ENCODE results near the gene SLC6A8. TPM values are rescaled to one million over a fixed set of nuclear protein-coding genes. Genes with fewer than 3 reads are reported as not detected.

SLC6A8 gene
- total and polyA plus RNA-seq, 2 donors from 2014 or later: 79.7 to 110 TPM

GRCh38 chrX:153645921-153646488, 41.7 kb upstream of the SLC6A8 start:
- H3K36me3 ChIP-seq (ENCODE audit: control insufficient read depth in 2 of 3, insufficient read depth in 3 of 3, low read length in 3 of 3): no peaks in the 10 kb centered on the region
- no peak overlapping the region for H3K9ac ChIP-seq (ENCODE audit: low read length in 3 of 3)
- peak overlapping the region in 1 of 3 donors; percentile 37 for H3K4me3 ChIP-seq (ENCODE audit: low read length in 3 of 3)
- FAIRE-seq (no peak), DNase-seq (peak in 3 of 5 donors; percentile 5 to 42 (median 29))
- H3K27me3 ChIP-seq (ENCODE audit: control insufficient read depth, insufficient read depth, low read length): peaks cover 3% of the 10 kb centered on the region
- H3K27ac ChIP-seq (ENCODE audit: low read depth in 2 of 2, low read length in 2 of 2): peak overlapping the region; percentile 34 to 53
- peaks cover 0 to 8% (median 0%) of the 10 kb centered on the region in 3 donors for H3K4me1 ChIP-seq (ENCODE audit: control insufficient read depth in 2 of 3, insufficient read depth in 2 of 3, low read depth in 1 of 3, low read length in 3 of 3)
- intact Hi-C loops (cut with DNase I): no loop called here
- H3K9me3 ChIP-seq (ENCODE audit: control insufficient read depth in 2 of 3, insufficient read depth in 1 of 3, low read length in 3 of 3): no peaks in the 10 kb centered on the region
- TF ChIP-seq, protein P1, sequence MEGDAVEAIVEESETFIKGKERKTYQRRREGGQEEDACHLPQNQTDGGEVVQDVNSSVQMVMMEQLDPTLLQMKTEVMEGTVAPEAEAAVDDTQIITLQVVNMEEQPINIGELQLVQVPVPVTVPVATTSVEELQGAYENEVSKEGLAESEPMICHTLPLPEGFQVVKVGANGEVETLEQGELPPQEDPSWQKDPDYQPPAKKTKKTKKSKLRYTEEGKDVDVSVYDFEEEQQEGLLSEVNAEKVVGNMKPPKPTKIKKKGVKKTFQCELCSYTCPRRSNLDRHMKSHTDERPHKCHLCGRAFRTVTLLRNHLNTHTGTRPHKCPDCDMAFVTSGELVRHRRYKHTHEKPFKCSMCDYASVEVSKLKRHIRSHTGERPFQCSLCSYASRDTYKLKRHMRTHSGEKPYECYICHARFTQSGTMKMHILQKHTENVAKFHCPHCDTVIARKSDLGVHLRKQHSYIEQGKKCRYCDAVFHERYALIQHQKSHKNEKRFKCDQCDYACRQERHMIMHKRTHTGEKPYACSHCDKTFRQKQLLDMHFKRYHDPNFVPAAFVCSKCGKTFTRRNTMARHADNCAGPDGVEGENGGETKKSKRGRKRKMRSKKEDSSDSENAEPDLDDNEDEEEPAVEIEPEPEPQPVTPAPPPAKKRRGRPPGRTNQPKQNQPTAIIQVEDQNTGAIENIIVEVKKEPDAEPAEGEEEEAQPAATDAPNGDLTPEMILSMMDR (IDR thresholded peaks at IDR 0.05; ENCODE audit: borderline replicate concordance, extremely low read depth, insufficient read depth): no peak

- Histone ChIP-seq H3K9me3 (ENCODE audit: control insufficient read depth in 2 of 3, insufficient read depth in 1 of 3, low read length in 3 of 3) (no peaks in the 10 kb centered on the region), H3K4me3 (ENCODE audit: low read length in 3 of 3) (peak within 1 kb of the TSS in 1 of 3 donors; percentile 47), H3K27ac (ENCODE audit: low read depth in 2 of 2, low read length in 2 of 2) (peak within 1 kb of the TSS; percentile 34 to 53), H3K36me3 (ENCODE audit: control insufficient read depth in 2 of 3, insufficient read depth in 3 of 3, low read length in 3 of 3) (no peaks in the 10 kb centered on the region), H3K9ac (ENCODE audit: low read length in 3 of 3) (no peak within 1 kb of the TSS), H3K27me3 (ENCODE audit: control insufficient read depth, insufficient read depth, low read length) (peaks cover 3% of the 10 kb centered on the region), H3K4me1 (ENCODE audit: control insufficient read depth in 2 of 3, insufficient read depth in 2 of 3, low read depth in 1 of 3, low read length in 3 of 3) (peaks cover 0 to 6% (median 0%) of the 10 kb centered on the region in 3 donors)
- intact Hi-C loops (cut with DNase I): no loop called here
- DNase-seq (peak; percentile 75 to 91 (median 85)), FAIRE-seq (no peak)
- TF ChIP-seq, protein P1 (IDR thresholded peaks at IDR 0.05; ENCODE audit: borderline replicate concordance, extremely low read depth, insufficient read depth): no peak
Measured at GRCh38 chrX:153646620-153647373, 40.9 kb upstream of the SLC6A8 start, which contains the start of gene DUSP9. Gene DUSP9 (plus strand): TSS chrX:153647203. CDS start chrX:153647954, 751 bp downstream.

DNA sequence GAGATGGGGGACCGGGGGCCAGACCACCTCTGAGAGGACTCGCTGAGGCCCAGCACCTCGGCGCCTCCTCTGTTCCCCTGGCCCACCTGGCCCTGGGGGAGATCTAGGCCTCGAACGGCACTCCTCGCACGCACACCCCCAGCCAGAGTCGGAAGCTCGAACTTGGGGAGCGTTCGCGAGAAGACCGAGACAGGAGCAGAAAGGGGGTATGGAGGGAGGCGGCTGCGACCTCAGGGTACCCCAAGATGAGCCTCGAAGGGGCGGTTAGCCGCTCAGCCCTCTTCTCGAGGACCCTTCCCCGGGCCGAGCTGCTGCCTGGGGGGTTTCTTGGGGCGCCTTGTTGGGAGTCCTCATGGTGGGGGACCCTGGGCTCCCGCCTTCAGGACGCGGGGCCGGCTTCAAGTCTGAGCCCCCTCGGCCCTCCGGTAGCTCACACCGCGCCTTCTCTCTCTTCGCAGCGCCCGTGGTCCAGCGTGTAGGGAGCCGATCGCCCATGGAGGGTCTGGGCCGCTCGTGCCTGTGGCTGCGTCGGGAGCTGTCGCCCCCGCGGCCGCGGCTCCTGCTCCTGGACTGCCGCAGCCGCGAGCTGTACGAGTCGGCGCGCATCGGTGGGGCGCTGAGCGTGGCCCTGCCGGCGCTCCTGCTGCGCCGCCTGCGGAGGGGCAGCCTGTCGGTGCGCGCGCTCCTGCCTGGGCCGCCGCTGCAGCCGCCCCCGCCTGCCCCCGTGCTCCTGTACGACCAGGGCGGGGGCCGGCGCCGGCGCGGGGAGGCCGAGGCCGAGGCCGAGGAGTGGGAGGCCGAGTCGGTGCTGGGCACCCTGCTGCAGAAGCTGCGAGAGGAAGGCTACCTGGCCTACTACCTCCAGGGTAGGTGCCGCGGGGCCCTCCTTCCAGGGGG, 40.0 kb upstream of the SLC6A8 start:
- peaks cover 2% of the 10 kb centered on the region for H3K27me3 ChIP-seq (ENCODE audit: control insufficient read depth, insufficient read depth, low read length)
- no peaks in the 10 kb centered on the region for H3K9me3 ChIP-seq (ENCODE audit: control insufficient read depth in 2 of 3, insufficient read depth in 1 of 3, low read length in 3 of 3)
- peak overlapping the region in 1 of 2 donors; percentile 28 for H3K27ac ChIP-seq (ENCODE audit: low read depth in 2 of 2, low read length in 2 of 2)
- no peaks in the 10 kb centered on the region for H3K36me3 ChIP-seq (ENCODE audit: control insufficient read depth in 2 of 3, insufficient read depth in 3 of 3, low read length in 3 of 3)
- no peak for FAIRE-seq
- intact Hi-C loops (cut with DNase I): no loop called here
- H3K4me3 ChIP-seq (ENCODE audit: low read length in 3 of 3): peak overlapping the region in 1 of 3 donors; percentile 47
- peak in 3 of 5 donors; percentile 12 to 62 (median 50) for DNase-seq
- TF ChIP-seq, protein P1 (IDR thresholded peaks at IDR 0.05; ENCODE audit: borderline replicate concordance, extremely low read depth, insufficient read depth): no peak
- H3K9ac ChIP-seq (ENCODE audit: low read length in 3 of 3): no peak overlapping the region
- peaks cover 0 to 5% (median 0%) of the 10 kb centered on the region in 3 donors for H3K4me1 ChIP-seq (ENCODE audit: control insufficient read depth in 2 of 3, insufficient read depth in 2 of 3, low read depth in 1 of 3, low read length in 3 of 3)

Measured in kidney (tissue), 14 donors.